GM19397 (cell line): Measurements from ENCODE around the gene DAPK2.

Source experiments
- ATAC-seq: cut with Tn5 transposase; IDR thresholded peaks from one replicate; pipeline ENCODE4 v1.9.1; 2021; ENCODE audit warnings: mild to moderate bottlenecking, moderate library complexity; ENCODE audit not compliant: unreplicated experiment

The DAPK2 gene

DNA sequence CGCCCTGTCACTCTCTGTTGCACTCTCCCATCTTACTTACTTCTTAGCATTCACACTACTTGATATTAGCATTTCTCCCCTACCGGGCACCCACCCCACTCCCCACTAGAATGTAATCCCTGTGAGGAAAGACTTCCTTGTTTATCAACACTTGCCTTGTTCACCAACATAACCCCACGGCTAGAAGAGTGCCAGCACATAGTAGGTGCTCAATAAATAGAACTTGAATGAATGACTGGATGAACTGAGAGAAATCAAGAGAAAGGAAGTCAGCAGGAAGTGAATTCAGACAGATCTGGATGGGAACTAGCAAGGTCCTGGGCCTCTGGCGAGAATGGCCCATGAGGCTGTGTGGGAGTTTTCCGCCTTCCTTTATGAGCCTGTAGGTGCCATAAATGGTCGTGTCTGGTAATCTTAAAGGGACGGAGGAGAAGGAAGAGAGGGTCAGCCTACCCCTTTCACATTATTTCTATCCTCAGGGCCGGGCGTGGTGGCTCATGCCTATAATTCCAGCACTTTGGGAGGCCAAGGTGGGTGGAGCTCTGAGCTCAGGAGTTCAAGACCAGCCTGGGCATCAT is 170.1 kb downstream of the DAPK2 start:
- no peak for ATAC-seq

DNA sequence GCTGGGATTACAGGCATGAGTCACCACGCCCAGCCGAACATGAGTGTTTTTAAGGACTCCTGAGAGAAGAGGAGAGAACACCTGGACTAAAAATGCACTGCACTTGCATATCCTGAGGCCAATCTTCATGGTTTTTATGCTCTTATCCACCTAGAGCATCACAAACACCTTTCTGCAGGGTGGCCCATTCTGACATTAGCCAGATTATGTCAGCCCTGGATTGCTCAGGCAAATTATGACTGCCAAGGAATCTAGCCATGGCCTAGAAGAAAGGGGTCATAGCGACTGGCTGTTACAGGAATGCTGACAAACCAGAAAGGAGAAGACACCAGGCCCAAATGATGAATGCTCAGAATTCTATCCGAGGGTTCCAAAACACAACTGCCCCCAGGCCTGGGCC is 171.7 kb downstream of the DAPK2 start:
- ATAC-seq: no peak

DNA sequence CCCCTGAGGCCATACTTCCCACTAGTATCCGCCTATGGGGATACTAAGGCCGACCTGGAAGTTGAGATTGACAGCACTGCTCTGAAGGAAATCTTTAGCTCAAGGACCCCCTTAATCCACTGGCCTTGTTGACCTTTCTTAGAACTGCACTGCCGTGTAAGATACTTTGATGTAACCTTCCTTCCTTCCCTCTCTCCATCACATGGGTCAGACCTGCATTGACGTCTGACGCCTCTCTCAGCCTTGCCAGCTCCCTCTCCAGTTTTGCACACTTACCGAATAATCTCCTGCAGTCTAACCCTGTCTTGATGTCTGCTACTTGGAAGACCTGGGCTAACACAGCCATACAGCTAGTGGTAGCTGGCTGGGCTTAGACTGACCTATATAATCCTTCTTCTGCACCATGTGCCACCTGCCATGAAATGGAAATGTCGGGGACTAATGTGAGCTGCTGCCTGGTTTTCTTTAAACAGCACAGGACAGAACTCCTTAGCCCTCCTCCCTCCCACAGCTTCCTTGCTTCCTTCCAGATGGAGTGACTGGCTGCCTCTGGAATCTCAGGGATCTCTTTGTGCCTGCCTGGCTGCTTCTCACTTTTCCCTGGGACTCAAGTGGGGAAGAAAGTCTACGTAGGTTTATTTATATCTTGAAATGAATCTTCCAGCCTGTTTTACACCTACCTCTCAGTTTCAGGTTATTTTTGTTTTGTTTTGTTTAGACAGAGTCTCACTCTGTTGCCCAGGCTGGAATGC is 173.3 kb downstream of the DAPK2 start:
- ATAC-seq: no peak

DNA sequence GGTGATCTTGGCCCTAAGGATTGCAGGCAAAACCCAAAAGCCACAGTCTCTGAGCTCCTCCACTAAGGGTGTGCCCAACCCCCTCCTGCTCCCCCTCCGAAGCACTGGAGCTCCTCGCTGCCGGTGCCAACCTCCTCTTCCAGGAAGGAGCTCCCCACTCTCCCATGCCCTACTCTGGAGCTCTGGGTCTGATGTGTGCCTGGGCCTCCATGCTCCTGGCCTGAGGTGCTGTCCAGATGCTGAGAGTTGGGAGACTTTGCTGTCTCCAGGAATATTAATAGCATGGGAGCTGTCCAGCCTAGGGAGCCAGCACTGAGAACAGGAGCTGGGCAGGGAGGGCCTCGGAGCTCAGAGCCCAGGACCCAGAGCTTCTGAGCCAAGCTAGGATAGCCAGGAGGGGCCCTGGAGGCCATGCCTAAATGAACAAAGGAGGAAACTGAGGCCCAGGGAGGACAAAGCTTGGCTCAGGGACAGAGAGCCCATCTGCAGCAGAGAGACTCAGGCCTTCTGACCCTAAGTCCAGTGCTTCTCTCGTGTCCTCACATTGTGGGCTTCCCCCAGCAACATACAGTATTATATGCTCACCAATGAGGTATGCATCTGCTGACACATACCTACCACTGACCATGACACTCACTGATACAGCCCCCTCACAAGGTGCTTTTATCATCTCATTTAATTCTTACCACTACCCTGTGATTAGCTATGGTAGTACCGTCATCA is 175.6 kb downstream of the DAPK2 start:
- no peak for ATAC-seq

DNA sequence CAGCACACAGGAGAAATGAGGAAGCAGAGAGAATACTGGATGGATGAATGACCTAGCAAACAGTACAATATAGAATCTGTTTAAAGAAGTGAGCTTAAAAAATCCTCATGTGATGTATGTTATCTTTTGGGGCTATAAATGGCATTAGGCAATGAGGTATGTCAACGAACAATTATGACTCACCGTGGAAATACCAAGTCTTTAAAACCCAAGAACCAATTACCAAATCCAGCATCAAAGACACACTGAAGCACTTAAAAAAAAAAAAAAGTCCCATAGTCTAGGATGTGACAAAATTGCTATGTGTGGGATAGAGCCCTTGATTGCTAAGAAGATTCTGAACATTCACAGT is 176.3 kb downstream of the DAPK2 start:
- no peak for ATAC-seq

DNA sequence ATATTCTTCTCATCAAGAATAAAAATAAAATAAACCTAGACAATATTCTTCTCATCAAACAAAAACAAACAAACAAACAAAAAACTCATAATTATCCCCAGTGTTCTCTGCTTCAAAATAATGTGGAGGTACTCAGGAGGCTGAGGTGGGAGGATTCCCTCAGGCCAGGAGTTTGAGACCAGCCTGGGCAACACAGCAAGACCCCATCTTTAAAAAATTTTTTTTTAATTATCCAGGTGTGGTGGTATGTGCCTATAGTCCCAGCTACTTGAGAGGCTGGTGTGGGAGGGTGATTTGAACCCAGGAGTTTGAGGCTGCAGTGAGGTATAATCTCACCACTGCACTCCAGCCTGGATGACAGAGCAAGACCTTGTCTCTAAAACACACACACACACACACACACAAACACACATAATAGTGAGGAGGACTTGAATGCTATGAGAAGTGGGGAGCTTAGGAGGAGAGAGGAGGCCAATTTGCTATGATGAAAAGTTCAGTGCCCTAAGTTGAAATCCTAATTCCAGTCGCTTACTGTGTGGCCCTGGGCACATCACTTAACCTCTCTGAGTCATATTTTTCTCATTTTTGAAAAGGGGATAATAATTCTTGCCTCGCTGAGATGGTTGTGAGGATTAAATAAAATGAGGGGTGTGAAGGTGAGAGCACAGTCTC is 176.8 kb downstream of the DAPK2 start:
- no peak for ATAC-seq

DNA sequence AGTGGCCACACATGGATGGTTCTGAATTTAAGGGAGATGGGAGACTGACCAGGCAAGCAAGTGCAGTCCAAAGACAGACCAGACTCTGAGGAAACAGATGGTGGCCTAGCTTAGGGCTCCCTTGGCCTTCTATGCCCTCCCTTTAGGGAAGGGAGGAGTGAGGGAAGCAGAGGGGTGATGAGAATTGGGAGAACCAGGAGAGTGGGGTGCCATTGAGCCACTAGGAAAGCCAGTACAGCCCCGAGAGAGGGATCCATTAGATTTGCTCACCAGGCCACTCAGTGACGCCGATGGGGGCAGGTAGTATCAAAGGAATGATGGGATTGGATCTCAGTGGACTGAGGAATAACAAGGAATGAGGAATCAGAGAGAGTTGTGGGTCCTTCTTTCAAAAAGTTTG is 182.1 kb downstream of the DAPK2 start:
- ATAC-seq: no peak

DNA sequence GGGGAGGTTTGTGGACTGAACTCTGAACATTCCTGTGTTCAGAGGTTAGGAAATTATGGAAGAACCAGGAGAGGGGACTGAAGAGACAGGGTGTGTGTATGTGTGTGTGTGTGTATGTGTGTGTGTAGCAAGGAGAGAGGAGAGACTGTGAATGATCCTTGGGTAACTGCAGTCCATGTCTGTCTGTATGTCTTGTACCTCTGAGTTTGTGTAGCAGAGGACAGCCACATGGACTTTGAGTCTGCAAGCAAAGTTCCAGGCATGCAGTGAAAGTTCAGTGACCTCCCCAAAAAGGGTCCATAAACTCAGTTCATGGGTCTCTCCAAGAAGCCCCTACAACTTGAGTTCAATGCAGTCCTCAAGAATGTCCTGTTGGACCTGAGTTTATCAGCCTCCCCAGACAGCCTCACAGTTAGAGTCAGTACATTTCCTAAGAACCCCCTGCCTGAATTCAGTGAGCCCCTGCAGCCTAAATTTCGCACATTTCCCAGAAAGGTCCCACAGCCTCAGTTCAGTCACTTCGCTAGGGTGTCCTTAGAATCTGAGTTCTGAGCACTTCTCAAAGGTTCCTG is 184.3 kb downstream of the DAPK2 start:
- no peak for ATAC-seq

DNA sequence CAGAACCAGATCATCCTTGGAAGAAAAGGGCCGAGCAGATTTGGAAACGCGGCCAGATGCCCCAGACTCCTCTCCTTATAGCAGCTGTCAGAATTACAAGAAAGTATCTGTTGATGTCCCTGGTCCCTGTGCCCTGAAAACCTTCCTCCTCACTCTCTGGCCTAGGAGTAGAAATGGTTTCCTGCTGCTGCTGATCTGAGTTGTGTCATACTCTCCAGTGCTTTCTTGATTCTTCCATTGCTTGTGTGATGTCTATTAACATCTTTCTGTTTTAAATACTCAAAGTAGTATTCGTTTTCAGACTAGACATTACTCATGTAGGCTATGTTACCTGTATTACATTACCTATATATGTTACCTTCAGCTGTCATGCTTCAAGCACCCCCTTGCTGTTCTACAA is 185.7 kb downstream of the DAPK2 start:
- ATAC-seq: no peak

DNA sequence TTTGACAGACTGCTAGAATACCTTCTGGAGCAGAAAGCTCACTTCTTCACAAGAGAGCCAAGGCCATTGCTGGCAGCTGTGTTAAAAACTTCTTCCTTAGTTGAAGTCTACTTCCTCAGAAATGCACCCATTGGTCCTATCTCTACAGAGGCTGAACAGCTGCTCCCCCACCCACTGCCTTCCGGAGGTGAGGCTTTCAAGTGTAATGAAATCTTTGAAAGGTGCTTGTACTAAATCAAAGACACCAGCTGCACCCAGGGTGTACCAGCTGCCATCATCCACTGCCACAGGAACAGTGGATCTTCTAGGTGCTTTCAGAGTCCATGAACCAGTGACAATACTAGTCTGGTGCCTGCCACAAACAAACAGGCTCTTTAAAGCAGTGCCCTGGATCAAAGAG is 186.1 kb downstream of the DAPK2 start:
- no peak for ATAC-seq

DNA sequence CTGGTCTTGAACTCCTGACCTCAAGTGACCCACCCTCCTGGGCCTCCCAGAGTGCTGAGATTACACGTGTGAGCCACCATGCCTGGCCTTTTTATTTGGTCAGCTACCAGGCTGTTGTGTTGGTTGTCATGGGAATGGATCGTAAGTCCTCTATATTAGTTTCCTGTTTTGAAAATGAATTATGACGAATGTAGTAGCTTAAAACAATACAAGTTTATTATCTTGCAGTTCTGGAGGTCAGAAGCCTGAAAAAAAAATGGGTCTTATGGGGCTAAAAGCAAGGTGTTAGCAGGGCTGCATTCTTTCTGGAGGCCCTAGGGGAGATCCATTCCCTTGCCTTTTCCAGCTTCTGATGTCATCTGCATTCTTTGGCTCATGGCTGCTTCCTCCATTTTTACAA is 187.4 kb downstream of the DAPK2 start:
- no peak for ATAC-seq

DNA sequence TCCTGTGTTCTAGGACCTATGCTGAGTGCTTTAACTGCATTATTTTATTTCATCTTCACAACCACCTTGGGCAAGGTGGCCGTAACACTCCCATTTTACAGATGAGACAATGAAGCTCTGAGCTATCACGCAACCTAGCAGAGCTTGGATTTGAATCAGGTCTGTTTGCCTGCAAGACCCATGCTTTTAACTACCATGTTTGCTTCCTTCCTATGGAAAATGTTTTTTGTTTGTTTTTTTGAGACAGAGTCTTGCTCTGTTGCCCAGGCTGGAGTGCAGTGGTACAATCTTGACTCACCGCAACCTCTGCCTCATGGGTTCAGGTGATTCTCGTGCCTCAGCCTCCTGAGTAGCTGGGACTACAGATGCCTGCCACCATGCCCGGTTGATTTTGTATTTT is 187.8 kb downstream of the DAPK2 start:
- ATAC-seq: no peak

DNA sequence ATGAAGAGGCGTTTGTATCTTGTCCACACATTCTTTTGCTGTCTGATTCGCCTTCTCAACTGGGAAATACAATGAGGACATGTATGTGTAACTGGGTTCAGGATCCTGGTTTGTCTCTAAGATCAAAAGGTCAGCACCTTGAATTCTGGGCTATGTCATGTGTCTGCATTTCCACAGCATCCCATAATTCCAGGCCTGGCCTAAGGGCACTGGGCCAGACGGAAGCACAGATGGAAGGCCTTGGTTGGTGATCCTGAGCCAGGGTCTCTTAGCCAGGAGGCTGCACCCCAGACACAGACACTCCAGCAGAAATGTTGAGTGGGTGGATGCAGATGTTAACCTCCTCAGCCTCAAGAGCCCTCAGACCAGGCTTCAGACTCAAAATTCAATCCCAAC is 188.8 kb downstream of the DAPK2 start:
- ATAC-seq: no peak
